ENCODE measurements around the gene CHPT1.
A peak's percentile ranks its signal among the peaks of the same experiment; 100 is the strongest.

The CHPT1 gene

GRCh38 chr12:101697197-101697929 is at the start of gene CHPT1:
Gene CHPT1, plus strand, starts transcription at chr12:101697640. Its CDS starts 222 bp downstream, at chr12:101697862.
- DNase-seq (ENCODE audit: low read depth), result peak; percentile 15
- no peak for TF ChIP-seq CTCF (conservative IDR thresholded peaks at IDR 0.05; ENCODE audit: low read depth, low read length)
- peak within 1 kb of the TSS; percentile 91 for H3K4me3 ChIP-seq (ENCODE audit: low read depth, low read length)

GRCh38 chr12:101647711-101648110 is 49.7 kb upstream of the CHPT1 start:
- DNase-seq (ENCODE audit: low read depth), result no peak
- TF ChIP-seq CTCF (conservative IDR thresholded peaks at IDR 0.05; ENCODE audit: low read depth, low read length), result no peak
- no peak overlapping the region for H3K4me3 ChIP-seq (ENCODE audit: low read depth, low read length)

GRCh38 chr12:101648195-101648594 is 49.2 kb upstream of the CHPT1 start:
- TF ChIP-seq CTCF (conservative IDR thresholded peaks at IDR 0.05; ENCODE audit: low read depth, low read length), result no peak
- no peak for DNase-seq (ENCODE audit: low read depth)
- no peak overlapping the region for H3K4me3 ChIP-seq (ENCODE audit: low read depth, low read length)

DNA sequence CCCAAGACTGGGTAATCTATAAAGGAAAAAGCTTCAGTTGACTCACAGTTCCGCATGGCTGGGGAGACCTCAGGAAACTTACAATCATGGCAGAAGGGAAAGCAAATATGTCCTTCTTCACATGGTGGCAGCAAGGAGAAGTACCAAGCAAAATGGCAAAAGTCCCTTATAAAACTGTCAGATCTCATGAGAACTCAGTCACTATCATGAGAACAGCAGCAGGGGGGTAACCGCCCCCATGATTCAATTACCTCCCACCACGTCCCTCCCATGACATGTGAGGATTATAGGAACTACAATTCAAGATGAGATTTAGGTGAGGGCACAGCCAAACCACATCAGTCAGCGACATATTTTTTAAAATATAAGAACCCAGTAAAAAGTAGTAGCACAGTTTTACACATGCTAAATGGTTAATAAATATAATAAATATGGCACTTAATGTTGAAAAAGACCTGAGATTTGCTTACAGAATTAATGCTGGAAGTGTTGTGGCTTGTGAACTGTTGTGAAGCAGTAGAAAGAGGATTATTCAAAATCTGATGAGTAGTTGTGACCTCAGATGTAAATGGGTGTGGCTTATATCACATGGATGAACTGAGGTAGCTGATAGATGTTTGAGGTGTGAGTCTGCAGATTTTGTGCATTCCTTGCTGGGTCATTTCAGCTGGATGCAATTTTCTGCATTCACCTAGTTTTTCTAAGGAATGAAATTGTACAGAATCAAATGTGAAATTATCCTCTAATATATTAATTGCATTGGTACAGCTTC is 46.9 kb upstream of the CHPT1 start:
- no peak overlapping the region for H3K4me3 ChIP-seq (ENCODE audit: low read depth, low read length)
- DNase-seq (ENCODE audit: low read depth), result no peak
- TF ChIP-seq CTCF (conservative IDR thresholded peaks at IDR 0.05; ENCODE audit: low read depth, low read length), result no peak

DNA sequence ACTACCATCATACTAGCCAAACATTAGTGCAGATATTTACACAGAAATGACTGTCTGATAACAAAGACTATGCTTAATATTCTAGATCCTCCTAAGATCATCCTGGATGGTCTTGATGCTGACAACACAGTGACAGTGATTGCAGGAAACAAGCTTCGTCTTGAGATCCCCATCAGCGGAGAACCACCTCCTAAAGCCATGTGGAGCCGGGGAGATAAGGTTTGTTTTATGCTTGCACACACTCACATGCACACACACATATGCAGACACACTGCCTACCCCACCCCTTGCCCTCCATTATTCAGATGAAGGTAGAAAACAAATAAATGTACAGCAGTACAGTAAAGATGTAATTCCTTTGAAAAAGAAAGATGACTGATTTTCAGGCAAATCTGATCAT is 44.4 kb upstream of the CHPT1 start:
- DNase-seq (ENCODE audit: low read depth), result no peak
- TF ChIP-seq CTCF (conservative IDR thresholded peaks at IDR 0.05; ENCODE audit: low read depth, low read length), result no peak
- H3K4me3 ChIP-seq (ENCODE audit: low read depth, low read length), result no peak overlapping the region

DNA sequence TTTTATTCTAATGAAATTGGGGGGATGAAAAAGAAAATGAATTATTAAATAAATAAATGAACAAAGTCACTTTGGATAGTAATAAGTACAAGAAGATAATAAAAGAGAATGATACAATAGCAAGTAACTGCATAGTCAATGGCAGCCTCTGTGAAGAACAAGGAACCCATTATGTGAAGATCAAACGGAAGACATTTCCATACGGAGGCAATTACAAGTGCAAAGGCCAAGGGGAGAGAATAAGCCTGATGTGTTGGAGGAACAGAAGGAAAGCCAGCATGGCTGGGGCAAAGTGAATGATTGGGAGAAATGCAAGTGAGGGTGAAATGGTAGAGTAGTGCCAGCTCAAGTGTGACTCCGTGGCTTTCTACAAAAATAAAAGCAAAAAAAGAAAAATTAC is 43.9 kb upstream of the CHPT1 start:
- no peak for TF ChIP-seq CTCF (conservative IDR thresholded peaks at IDR 0.05; ENCODE audit: low read depth, low read length)
- DNase-seq (ENCODE audit: low read depth), result no peak
- H3K4me3 ChIP-seq (ENCODE audit: low read depth, low read length), result no peak overlapping the region
